H1 (cell line): Measurements from ENCODE around the gene YEATS2.

ENCODE experiments used
- EZH2 ChIP-seq: fragments of 200-600 bp; sonication (generic); IDR thresholded peaks from 2 replicates; pipeline ENCODE4 v1.7.1; 2012; ENCODE audit warnings: low read depth, mild to moderate bottlenecking, moderate library complexity, low read length, inconsistent platforms; ENCODE audit not compliant: severe bottlenecking
- JUND ChIP-seq: IDR thresholded peaks from 2 replicates; pipeline ENCODE4 v1.6.1; 2011; ENCODE audit warnings: mild to moderate bottlenecking, improper control_type of control experiment, low read length
- NRF1 ChIP-seq: IDR thresholded peaks from 2 replicates; pipeline ENCODE4 v1.6.1; 2011; ENCODE audit warnings: mild to moderate bottlenecking, low read depth, low read length, improper control_type of control experiment
- POLR2A ChIP-seq, 2 experiments: IDR thresholded peaks; 1 replicate in 1 of 2; 2 replicates in 1 of 2; pipeline ENCODE4 v1.6.1; 2011; ENCODE audit warnings: low read depth in 2 of 2, low read length in 2 of 2, mild to moderate bottlenecking in 2 of 2; ENCODE audit errors: control extremely low read depth in 1 of 2
- POLR2AphosphoS5 ChIP-seq: IDR thresholded peaks from 2 replicates; pipeline ENCODE4 v1.6.1; 2011; ENCODE audit warnings: low read depth, low read length
- RAD21 ChIP-seq, 2 experiments: IDR thresholded peaks in 1 of 2; conservative IDR thresholded peaks in 1 of 2; 2 replicates each; pipeline ENCODE4 v1.6.1; 2011; ENCODE audit warnings: low read depth in 2 of 2, low read length in 2 of 2, improper control_type of control experiment in 1 of 2, inconsistent platforms in 1 of 2, mild to moderate bottlenecking in 1 of 2, moderate library complexity in 1 of 2
- TF ChIP-seq, protein P1 (sequence below): IDR thresholded peaks from 2 replicates; pipeline ENCODE4 v1.6.1; 2012; ENCODE audit warnings: inconsistent platforms
- TF ChIP-seq, protein P2 (sequence below), 3 experiments: IDR thresholded peaks; 1 replicate in 2 of 3; 2 replicates in 1 of 3; pipeline versions ENCODE4 v1.5.1 to v1.6.1; 2011; ENCODE audit warnings: low read length in 3 of 3, mild to moderate bottlenecking in 3 of 3, inconsistent platforms in 2 of 3, low read depth in 1 of 3, moderate library complexity in 1 of 3; ENCODE audit not compliant: insufficient read depth in 1 of 3; ENCODE audit errors: control extremely low read depth in 1 of 3

- no peak for TF ChIP-seq POLR2A (IDR thresholded peaks at IDR 0.05; ENCODE audit: control extremely low read depth in 1 of 2, low read depth in 2 of 2, low read length in 2 of 2)
- no peak for TF ChIP-seq EZH2
- TF ChIP-seq, protein P1, sequence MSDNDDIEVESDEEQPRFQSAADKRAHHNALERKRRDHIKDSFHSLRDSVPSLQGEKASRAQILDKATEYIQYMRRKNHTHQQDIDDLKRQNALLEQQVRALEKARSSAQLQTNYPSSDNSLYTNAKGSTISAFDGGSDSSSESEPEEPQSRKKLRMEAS: no peak
- no peak for TF ChIP-seq POLR2AphosphoS5
- TF ChIP-seq RAD21 (IDR thresholded peaks at IDR 0.05 in 1 of 2, conservative IDR thresholded peaks at IDR 0.05 in 1 of 2; ENCODE audit: low read depth in 2 of 2, low read length in 2 of 2): no peak
- no peak for TF ChIP-seq NRF1
- no peak for TF ChIP-seq JUND
- TF ChIP-seq, protein P2, sequence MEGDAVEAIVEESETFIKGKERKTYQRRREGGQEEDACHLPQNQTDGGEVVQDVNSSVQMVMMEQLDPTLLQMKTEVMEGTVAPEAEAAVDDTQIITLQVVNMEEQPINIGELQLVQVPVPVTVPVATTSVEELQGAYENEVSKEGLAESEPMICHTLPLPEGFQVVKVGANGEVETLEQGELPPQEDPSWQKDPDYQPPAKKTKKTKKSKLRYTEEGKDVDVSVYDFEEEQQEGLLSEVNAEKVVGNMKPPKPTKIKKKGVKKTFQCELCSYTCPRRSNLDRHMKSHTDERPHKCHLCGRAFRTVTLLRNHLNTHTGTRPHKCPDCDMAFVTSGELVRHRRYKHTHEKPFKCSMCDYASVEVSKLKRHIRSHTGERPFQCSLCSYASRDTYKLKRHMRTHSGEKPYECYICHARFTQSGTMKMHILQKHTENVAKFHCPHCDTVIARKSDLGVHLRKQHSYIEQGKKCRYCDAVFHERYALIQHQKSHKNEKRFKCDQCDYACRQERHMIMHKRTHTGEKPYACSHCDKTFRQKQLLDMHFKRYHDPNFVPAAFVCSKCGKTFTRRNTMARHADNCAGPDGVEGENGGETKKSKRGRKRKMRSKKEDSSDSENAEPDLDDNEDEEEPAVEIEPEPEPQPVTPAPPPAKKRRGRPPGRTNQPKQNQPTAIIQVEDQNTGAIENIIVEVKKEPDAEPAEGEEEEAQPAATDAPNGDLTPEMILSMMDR (IDR thresholded peaks at IDR 0.05; ENCODE audit: control extremely low read depth in 1 of 3, insufficient read depth in 1 of 3, low read depth in 1 of 3, low read length in 3 of 3): no peak
Measured at GRCh38 chr3:183762304-183762703, 64.7 kb downstream of the YEATS2 start.
